ENCODE data around the gene CCND1.

DNA sequence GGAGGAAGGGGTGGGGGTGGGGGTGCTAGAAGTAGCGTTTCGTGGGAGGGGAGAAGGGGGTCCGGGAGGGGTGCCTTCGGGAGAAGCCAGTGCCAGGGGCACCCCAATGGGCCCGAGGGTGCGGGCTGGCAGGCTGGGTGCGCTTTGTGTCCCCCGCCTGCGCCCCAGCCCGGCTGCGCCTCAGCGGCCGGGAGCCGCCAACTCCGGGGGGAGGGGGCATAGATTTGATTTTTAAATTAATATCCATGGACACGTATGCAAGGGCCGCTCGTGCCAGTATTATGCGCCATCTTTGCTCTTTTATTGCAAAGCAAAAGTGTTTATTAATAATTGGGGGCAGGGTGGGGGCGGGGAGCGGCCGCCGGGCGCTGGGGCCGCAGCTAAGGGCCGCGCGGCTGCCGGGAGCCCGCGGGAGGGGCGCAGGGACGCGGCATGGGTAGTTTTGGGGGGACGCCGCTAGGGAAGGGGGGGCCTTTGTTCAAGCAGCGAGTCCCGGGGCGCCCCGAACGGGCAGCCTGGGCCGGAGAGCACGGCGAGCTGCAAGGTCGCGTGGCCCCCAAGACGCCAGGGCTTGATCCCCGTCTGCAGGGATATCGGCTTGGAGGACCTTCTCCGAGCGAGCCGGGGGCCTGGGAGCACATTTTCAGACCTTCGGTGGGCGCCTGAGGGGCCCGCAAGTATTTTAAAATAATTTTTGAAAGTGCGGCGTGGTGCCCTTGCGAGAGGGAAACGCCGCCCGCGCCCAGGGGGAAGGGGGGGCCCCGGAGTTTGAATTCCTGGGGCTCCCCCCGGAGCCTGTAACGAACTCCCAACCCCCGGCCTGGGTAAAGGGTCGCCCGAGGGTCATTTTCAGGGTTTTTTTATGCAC is 959 bp downstream of the CCND1 start:
- no peak for TF ChIP-seq EZH2phosphoT487 (IDR thresholded peaks at IDR 0.05; ENCODE audit: borderline replicate concordance, low read length)
- TF ChIP-seq EZH2 (IDR thresholded peaks at IDR 0.05; ENCODE audit: low read length, unreplicated experiment), result no peak

Measured in PC-3 (cell line).